ENCODE data around the gene VWA5B1.
A peak's percentile ranks its signal among the peaks of the same experiment; 100 is the strongest.

The VWA5B1 gene

DNA sequence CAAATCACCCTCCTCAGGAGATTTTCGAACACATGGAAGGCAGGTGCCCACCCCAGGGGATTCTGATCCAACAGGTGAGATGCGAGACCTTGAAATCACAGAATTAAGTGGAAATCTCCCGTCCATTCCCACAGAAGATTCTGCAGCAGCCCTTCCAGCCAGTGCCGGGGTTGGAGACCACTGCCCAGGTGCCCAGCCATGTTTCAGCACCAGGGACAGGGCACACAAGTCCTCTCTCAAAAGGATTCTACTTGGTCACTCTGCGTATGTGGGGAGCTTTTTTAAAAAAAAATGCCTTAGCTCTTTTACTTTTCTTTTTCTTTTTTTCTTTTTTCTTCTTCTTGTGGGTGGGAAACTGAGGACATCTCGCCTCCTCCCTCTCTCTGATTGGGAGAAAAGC lies 80.7 kb downstream of the VWA5B1 start:
- no peak for DNase-seq

DNA sequence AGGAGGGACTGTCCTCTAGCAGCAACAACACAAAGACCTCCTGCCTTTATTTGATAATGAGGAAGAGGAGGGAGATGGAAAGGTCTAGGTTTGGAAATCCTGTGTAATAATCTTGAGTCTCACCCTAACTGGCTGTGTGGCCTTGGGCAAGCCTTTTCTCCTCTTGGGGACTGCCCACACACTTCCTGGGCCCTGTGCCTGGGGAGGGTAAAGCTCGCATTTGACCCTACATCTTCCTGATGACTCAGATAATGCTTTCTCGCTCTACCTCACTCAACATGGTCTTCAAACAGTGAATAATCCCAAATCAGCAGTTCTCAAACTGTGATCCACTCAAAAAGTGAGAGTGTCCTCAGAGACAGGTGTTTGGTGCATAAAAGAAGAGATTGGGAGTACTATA lies 81.2 kb downstream of the VWA5B1 start:
- no peak for DNase-seq

DNA sequence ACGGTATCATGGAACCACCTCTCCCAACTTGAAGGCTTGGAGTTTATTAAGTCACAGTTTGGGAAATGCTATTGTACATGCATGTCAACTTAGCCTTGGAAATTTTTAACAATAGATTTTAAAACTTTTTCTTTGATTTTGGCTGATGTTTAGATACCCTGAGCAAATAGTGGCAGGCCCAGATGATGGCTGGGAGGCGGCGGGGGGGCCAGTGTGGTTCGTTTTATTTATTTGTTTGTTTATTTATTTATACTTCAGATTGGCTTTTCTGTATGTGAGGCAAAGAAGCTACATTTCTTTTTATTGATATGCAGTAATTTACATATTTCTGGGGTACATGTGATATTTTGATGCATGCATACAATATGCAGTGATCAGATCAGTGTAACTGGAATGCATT lies 82.0 kb downstream of the VWA5B1 start:
- no peak for DNase-seq

DNA sequence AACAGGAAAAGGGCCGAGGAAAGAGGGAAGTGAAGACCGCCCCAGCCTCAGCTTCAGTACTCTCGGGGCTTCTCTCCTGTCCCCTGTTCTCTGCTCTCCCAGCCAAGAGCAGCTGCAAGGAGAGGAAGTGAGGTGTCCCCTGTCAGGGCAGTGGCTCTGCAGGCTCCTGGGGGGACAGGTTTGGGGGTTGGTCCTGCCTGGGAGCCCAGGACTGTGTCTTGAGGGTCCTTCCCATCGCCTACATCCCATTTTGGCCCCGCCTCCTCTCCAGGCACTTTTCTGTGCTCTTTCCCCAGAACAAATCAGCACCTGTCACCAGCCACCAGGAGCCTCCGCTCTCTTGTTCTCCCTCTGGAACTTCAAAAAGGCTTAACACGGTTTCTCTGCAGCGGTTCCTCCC lies 82.6 kb downstream of the VWA5B1 start:
- no peak for DNase-seq

DNA sequence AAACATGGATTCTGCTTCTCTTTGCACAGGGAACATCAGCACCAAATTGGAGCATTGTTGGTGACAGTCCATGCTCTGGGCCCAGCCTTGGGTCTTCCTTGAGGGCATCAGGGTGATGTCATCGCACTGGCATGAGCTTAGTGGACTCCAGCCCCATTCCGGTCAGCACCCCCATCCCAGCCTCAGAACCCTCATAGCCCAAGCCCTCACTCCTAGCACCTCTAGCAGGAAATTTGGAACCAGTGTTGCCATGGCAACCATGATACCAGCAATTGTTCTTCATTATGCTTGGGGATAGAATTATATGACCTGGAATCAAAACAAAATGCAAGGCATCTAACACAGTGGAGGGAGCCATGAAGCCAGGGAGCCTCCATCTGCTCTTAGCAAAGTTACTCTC lies 83.1 kb downstream of the VWA5B1 start:
- no peak for DNase-seq

DNA sequence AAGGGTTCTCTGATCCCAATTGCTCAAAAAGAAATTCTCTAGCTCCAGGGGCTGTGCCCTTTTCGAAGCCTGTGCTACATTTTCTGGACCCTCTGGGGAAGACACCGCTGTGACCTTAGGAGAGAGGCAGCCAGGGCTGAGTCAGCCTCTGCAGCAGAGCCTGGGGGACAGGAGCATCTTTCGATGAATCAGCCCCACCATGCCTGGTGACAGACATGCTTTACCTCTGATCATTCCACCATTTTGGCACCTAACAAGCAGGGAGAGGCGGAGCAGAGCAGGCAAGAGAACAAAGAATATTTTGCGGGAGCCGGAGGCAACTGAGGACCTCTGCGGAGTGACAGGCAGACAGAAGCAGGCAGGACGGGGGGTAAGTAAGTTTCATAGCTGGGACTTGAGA lies 84.9 kb downstream of the VWA5B1 start:
- DNase-seq = no peak

DNA sequence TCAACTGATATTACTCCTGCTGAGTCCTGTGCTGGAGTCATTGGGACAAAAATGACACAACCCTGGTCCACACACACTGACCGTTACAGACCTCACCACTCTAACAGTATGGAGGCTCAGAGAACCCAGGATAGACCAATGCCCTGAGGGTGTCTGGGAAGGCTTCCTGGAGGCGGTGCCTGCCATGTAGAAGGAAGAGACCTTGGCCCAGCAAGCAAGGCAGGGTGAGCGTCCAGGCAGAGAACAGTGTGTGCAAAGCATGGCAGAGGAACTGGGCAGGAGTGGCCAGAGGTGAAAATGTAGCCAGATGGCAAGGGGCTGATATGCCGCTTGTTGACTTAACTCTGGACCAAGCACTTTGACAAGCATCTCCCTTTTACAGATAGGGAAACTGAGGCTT lies 85.5 kb downstream of the VWA5B1 start:
- no peak for DNase-seq

DNA sequence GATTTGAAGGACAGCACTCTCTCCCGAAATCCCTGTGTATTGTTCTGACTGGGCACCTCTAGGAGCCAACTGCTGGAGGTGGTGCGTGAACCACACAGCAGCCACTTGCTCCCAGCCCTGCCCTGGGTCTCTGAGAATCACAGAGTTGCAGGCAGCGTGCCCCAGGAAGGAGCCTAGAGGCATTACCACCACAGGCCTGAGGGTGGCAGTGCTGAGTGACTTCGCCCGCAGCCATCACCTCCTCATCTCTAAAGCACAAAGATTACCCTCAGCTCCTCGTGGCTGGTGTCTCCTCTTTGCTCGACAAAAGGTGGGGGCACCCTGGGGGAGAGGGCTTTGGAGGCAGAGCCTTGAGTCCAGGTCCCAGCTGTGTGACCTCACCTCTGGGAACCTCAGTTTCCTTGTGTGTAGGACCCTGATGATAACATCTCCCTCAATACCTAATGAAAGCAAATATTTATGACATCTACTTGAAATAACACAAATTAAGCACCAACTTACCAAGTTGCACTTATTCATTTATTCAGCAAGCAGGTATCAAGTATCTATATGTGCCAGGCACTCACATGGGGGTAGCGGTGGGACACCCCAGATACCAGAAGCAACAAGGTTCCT lies 86.3 kb downstream of the VWA5B1 start:
- peak; percentile 33 for DNase-seq

DNA sequence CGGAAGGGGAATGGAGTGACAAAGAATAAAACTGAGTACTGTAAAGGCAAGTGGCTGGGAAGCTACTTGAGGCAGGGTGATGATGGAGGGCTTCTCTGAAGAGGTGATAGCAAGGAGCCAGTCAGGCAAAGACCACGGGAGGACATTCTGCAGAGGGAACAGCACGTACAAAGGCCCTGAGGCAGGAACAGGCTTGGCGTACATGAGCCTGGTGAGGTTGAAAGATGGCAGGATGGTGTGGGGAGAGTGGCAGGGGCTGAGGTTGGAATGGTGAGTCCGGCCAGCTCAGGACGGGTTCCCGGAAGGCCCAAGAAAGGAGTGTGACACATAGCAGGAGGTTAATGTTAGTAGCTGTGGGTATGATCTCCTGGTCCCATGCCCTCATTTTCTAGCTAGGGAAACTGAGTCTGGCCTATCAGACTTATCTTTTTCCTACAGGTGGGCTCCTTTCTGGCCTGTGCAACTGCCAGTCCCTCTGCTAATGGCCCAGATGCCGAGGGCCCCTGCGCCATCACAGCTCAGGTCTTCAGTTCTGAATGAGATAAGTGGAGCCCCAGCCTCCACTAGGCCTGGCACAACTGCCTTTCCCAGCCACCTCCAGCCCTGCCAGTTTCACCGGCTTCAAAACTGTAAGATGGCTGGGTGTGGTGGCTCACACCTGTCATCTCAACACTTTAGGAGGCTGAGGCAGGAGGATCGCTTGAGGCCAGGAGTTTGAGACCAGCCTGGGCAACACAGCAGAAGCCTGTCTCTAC lies 87.0 kb downstream of the VWA5B1 start:
- no peak for DNase-seq

DNA sequence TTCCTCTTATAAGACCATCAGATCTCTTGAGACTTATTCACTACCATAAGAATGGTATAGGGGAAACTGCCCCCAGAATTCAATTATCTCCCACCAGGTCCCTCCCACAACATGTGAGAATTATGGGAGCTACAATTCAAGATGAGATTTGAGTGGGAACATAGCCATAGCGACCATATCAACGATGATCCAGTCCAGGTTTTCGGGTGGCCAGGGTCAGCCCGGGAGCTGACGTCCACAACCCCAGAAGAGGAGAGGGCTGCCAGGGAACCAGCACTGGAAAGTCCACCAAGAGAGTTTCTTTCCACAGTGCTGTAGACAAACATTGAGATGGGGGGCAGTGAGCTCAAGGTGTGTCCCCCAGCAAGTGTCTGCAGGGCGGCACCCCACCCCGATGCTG lies 88.4 kb downstream of the VWA5B1 start:
- DNase-seq = no peak

DNA sequence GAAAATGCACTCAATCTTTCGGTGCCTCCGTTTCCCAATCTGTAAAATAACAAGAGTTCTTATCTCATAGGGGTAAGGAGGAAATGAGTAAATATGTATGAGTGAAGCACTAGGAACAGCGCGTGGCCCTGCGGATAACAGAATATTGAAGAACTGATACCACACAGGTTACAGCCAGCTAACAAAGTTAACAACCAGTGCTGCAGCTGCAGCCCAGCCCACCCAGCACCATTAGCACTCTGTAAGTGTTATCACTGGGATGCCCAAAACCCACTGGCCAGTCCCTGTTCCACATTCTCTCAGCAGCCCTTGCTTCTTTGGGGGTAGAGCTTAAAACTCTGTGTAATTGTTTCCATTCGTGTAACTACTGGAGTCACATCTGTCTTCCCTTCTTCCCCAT lies 89.5 kb downstream of the VWA5B1 start:
- DNase-seq = no peak

DNA sequence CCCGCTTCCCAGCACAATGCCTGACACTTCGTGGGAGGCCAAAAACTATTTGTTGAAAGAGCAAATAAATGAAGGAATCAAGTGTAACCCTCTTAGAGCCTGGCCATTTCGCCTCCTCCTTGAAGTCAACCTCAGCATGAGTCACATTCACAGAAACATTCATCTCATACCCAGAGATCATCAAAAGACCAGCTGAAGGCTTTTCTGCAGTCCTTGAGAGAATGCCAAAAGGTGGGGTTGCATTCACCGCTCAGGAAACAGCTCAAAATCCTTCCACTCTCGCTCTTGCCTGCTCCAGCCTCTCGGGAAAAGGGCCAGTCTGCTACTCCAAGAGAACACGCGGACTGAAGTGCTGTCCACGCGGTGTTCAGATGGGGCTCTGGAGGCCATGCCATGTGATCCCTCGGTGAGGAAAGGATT lies 90.0 kb downstream of the VWA5B1 start:
- DNase-seq = peak; percentile 30

DNA sequence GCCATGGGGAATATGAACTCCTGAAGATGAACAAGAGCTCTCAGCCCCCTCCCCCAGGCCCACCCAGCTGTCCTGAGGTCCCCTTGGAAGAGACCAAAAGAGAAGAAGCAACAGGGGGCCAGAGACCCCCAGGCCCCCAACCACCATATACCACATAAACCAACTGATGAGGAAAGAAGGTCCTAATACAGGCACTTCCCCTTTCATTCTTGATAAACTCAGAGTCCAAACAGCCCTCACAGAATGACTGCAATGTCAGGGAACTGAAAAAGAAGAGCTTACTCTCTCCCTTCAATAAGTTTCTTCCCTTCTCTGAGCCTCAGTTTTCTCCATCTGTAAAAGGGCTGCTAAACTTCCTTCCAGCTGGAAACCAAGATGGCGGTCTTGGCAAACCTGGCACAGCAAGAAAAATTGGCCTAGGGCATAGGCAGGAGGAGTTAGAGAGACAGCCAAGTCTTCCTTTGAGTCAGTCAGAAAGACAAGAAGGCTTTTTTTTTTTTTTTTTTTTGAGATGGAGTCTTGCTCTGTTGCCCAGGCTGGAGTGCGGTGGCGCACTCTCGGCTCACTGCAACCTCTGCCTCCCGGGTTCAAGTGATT lies 90.5 kb downstream of the VWA5B1 start:
- DNase-seq = no peak

DNA sequence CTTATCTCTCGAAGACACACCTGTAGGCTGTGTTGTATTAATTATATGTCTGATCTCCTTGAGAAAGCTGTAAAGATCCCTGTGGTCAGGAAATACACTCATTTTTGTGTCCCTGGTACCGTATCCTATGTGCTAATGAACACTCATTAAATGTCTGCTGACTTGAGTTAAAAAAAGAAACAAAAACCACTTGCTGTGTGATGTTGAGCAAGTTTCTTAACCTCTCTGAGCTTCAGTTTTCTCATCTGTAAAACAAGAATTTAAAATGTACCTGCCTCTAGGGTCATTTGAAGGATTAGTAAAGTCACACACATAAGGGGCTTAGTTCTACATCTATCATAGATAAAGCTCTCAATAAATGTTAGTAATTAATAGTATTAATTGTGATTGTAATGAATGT lies 91.3 kb downstream of the VWA5B1 start:
- no peak for DNase-seq

DNA sequence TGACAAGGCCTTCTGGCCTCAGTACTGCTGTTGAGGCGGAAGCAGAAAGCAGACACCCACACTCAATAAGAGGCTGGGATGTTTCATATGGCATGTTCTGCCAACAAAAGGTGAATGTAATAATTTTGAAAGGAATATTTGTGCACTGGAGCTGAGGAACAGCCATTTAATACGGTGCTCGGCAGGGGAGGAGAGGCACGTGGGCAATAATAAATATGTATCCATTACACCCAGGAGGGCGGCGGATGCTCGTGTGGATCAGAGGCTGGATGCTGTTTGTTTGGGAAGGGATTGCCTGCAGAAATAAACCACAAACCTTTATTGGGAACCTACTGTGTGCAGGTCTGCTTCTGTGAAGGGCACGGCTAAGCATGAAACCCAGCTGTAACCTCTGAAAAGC lies 92.0 kb downstream of the VWA5B1 start:
- no peak for DNase-seq

DNA sequence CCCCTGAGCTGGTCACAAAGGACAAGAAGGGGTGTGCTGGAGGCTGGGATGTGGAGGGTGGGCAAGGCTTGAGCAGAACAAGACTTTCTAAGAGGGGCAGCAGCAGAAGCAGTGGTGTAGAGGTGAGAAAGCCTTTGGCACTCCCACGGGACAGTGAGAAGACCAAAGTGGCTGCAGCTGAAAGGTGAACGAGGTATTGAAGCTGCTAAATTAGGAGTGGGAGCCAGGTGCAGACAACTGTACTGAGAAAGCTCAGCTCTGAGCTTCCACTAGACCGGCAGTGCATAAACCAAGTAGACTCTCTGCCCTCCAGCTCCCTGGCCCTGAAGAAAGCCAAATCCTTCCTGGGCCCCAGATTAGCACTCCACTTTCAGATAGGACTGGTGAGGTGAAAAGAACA lies 93.0 kb downstream of the VWA5B1 start:
- no peak for DNase-seq

DNA sequence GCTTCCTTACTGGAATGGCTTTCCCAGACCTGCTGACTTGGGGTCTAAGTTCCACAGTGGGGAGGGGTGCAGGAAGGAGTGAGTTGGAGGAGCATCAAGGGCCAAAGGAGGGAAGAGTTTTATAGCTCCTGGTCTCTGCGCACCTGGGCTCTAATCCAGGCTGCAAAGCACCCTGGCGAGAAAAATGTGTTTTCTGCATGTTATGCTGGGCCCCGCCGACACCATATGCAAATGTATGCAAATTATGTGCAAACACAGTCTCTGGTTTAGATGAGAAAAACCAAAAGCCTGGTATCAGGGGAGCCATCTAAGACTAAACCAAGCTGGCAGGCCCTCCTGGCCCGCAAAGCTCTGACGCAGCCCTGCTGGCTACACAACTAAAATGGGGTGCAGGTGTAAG lies 95.0 kb downstream of the VWA5B1 start:
- no peak for DNase-seq

DNA sequence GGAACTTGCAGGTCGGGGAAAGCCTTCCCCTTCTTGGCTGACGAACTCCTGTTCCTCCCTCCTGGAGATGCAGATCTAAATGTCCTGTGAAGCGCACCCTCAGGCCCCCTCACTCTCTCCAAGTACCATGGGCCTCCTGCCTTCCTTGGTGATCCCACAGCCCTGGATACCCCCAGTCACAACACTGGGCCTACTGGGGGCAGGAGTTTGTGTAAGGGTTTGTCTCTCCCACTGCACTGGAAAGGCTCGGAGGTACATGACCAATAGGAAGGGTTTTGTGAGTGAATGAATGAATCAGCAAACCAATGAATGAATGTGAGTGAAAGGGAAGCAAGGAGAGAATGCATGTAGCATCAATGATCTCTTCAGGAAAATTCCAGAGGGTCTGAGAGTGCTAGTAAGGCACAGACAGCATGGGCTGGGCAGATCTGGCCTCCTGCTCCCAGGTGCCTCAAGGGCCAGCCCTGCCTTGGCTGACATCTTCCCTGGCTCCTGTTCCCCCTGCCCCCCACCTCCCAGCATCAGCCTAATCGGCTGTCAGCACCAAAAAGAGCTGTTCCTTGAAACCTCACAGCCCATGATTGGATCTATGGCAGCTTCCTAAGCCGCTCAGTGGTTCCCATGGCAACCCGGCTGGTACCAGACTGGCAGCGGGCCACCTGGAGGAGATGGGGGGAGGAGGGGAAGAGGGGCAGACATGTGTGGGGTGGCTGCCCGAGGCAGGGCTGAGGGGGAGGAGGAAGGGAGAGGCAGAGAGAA lies 95.8 kb downstream of the VWA5B1 start:
- DNase-seq = peak; percentile 58

DNA sequence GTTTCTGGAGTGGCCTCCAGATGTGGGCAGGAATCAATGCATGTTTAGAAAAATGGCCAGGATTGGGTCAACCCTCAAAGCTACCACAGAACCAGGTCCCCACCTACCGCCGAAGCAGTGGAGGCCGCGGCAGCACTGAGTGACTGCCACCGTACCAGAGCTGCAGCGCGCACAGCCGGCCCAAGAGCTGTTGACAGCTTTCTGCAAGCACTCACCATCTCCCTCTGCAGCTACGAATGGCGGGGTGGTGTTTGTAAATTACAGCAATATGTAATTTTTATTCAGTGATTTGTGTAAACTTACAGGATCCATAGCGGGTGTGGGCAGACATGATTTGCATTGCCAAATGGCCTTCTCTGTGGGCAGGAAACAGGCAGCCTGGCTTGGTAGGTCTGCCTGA lies 98.9 kb downstream of the VWA5B1 start:
- DNase-seq = no peak

DNA sequence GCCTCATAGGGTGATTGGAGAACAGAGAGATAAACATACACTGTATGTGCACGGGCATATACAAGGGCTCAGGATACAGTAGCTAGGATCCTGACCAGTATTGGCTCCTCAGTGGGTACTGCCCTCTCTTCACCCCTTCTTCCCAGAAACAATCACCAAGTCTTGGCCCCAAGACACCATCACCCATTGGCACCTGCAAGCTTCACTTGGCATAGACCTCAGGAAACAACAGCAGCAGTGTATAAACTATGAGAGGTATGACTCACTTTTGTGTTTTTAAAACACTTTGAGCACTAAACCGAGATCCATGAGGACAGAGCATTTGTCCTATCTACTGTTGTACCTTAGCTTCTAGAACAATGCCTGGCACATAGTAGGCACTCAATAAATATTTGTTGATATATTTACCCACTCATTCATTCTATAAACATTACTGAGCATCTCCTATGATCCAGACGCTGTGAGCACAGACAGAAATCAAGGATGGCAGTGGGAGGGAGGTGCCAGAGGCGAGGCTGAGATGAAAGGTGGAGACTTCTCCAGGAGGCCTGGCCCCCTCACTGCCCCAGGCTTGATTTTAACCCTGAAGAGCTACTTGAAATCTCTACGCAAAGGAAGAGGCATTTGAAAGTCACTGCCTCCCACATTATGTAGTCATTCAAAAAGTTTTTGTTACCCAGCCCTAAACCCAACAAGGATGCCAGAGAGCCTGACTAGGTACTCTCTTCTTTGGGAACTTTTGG lies 100.1 kb downstream of the VWA5B1 start:
- no peak for DNase-seq

DNA sequence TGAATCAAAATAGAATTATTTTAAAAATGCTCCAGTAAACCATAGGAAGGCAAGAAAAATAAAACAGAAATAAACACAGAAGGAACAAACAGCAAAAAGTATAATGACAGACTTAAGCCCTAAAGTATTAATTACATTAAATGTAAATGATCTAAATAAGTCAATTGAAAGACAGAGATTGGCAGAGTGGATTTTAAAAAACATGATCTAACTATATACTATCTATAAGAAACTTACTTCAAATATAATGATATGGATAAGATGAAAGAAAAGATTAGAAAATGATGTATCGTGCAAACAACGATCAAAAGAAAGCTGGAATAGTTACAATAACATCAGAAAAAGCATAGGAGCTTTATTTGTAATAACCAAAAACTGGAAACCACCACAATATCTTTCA lies 104.6 kb downstream of the VWA5B1 start:
- DNase-seq = no peak

DNA sequence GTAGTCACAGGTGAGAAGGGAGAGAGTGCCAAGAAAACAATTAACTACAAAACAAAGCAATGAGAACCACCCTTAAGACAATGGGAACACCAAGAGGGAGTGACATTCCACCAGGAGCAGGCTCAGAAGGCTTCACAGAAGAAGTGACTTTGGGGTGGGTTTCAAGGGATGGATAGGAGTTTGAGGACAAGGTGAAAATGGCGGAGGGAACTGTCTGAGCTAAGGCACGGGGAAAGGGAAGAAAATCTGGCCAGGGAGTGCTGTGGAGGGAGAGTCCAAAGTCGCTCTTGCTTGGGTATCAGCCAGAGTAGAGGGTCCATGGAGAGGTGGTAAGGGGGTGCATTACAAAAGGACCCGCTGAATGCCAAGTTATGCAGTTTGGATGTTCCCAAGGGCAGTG lies 108.1 kb downstream of the VWA5B1 start:
- DNase-seq = no peak

DNA sequence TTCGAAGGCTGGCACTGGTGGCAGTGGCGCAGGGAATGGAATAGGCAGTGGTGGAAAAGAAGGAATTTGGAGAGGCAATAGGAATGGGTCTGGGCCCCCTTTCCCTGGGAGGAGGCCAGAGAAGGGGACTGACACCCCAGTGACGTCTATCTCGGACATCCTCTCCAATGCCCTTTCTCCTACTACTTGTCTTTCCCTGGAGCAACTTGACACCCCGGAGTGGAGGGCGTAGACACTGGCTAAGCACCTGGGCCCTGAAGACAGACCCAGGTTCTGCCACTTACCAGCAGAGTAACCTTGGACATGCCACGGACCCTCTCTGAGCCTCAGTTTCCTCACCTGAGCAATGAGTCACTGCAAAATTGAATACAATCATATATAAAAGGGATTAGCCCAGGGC lies 108.5 kb downstream of the VWA5B1 start:
- no peak for DNase-seq
